BLaER1 (cell line): ENCODE measurements around the gene ESF1.

Experiments used
- H3K27ac ChIP-seq: shearing (Covaris generic); formaldehyde crosslinking; 2 replicates; pipeline ENCODE4 v1.8.1; 2022
- H3K27me3 ChIP-seq: shearing (Covaris generic); formaldehyde crosslinking; 2 replicates; pipeline ENCODE4 v1.8.1; 2022
- H3K36me3 ChIP-seq: shearing (Covaris generic); formaldehyde crosslinking; 2 replicates; pipeline ENCODE4 v1.8.1; 2022
- H3K4me1 ChIP-seq: shearing (Covaris generic); formaldehyde crosslinking; 2 replicates; pipeline ENCODE4 v1.8.1; 2022
- H3K4me2 ChIP-seq: shearing (Covaris generic); formaldehyde crosslinking; 2 replicates; pipeline ENCODE4 v1.8.1; 2022
- H3K4me3 ChIP-seq: shearing (Covaris generic); formaldehyde crosslinking; 2 replicates; pipeline ENCODE4 v1.8.1; 2022
- H3K9ac ChIP-seq: shearing (Covaris generic); formaldehyde crosslinking; 2 replicates; pipeline ENCODE4 v1.8.1; 2022
- H3K9me3 ChIP-seq: shearing (Covaris generic); formaldehyde crosslinking; 2 replicates; pipeline ENCODE4 v1.8.1; 2022
- H4K20me1 ChIP-seq: shearing (Covaris generic); formaldehyde crosslinking; 2 replicates; pipeline ENCODE4 v1.8.1; 2022
- Cebpa-rat ChIP-seq: shearing (Covaris generic); IDR thresholded peaks from 2 replicates; pipeline ENCODE4 v1.8.1; 2022

The ESF1 gene

GRCh38 chr20:13791540-13792459, 7.1 kb upstream of the ESF1 start:
- Histone ChIP-seq H3K9ac (no peak overlapping the region), H3K27me3 (no peaks in the 10 kb centered on the region), H3K4me2 (no peak overlapping the region), H3K4me1 (peaks cover 12% of the 10 kb centered on the region), H3K9me3 (no peaks in the 10 kb centered on the region), H4K20me1 (peaks cover 50% of the 10 kb centered on the region), H3K36me3 (peaks cover 85% of the 10 kb centered on the region), H3K27ac (no peak overlapping the region), H3K4me3 (no peak overlapping the region)
- TF ChIP-seq Cebpa-rat: no peak

- Histone ChIP-seq H3K4me2 (no peak overlapping the region), H3K36me3 (peaks cover 74% of the 10 kb centered on the region), H3K27ac (no peak overlapping the region), H4K20me1 (peaks cover 59% of the 10 kb centered on the region), H3K4me3 (no peak overlapping the region), H3K27me3 (no peaks in the 10 kb centered on the region), H3K9ac (no peak overlapping the region), H3K4me1 (peaks cover 22% of the 10 kb centered on the region), H3K9me3 (no peaks in the 10 kb centered on the region)
- no peak for TF ChIP-seq Cebpa-rat
Measured at GRCh38 chr20:13790708-13791107, 6.0 kb upstream of the ESF1 start.

DNA sequence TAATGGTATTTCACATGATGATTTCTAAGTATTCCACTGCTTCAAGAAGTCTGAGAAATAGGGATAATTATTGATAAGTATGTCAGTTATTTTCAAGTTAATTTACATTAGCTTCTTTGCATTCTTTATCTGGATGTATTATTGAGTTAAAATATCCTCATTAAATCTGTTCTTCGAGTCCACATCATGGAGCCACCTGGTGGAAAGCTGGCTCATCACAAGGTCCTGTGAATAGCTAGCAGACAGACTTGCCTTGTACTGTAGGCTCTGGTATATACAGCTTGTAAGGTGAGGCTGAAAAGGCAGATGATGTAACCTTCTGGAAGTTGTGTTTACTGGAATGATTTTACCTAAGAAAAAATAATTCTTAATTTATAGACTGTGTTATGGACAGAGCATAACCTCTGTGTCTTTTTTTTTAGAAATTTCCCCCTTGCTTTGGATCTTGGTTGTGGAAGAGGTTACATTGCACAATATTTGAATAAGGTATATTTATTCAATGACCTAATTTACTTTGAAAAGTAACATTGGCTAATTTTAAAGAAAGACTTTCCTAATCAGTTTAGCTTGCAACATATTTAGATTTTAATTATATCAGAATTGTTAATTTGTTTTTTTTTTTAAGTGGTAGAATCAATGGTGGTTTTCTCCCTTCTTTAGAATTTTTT, 3.6 kb upstream of the ESF1 start:
- H3K36me3 ChIP-seq: peaks cover 50% of the 10 kb centered on the region
- no peak overlapping the region for H3K27ac ChIP-seq

GRCh38 chr20:13786143-13786828, 1.6 kb upstream of the ESF1 start:
- H3K4me2 ChIP-seq: peak overlapping the region; percentile 84
- H3K36me3 ChIP-seq: peaks cover 46% of the 10 kb centered on the region
- H3K27ac ChIP-seq: no peak overlapping the region
- H3K4me3 ChIP-seq: peak overlapping the region; percentile 91
- no peaks in the 10 kb centered on the region for H3K27me3 ChIP-seq
- H4K20me1 ChIP-seq: peaks cover 38% of the 10 kb centered on the region; the same call in 1 of the 2 replicates
- peaks cover 32% of the 10 kb centered on the region for H3K4me1 ChIP-seq
- H3K9ac ChIP-seq: peak overlapping the region; percentile 94
- H3K9me3 ChIP-seq: no peaks in the 10 kb centered on the region
- no peak for TF ChIP-seq Cebpa-rat

More for the DNA sequence above, 3.6 kb upstream of the ESF1 start:
- no peaks in the 10 kb centered on the region for H3K9me3 ChIP-seq
- H3K27me3 ChIP-seq: no peaks in the 10 kb centered on the region
- H3K4me1 ChIP-seq: peaks cover 30% of the 10 kb centered on the region
- no peak for TF ChIP-seq Cebpa-rat
- no peak overlapping the region for H3K9ac ChIP-seq
- H3K4me3 ChIP-seq: no peak overlapping the region
- peaks cover 58% of the 10 kb centered on the region for H4K20me1 ChIP-seq
- H3K4me2 ChIP-seq: no peak overlapping the region

DNA sequence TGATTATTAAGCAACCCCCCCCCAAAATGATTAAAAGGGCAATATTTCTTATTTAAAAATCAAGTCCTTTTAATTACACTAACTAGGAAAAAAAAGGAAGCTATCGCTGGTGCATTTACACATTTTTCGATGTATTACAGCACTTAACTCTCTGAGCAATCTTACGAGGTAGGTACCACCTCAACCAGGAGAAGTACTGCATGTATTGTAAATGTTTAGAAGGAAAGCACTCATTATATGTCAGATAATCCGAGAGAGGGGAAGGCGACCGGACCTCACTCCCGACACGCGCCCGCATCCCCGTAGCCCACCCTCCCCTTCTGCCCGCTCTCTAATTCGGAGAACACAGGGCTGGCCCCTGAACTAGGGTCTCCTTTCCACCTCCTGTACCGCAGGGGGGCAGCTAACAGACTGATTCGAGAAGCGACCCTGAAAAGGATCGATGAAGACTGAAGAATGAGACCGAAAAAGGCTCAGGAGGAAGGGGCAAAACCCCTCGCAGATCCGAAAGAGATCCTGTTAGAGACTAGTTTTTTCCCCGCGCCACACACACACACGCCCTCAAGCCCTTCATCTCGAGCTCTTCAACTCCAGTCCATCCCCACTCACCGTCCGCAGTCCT, 337 bp downstream of the ESF1 start:
- Histone ChIP-seq H3K27me3 (no peaks in the 10 kb centered on the region), H4K20me1 (peaks cover 34% of the 10 kb centered on the region), H3K4me2 (peak overlapping the region; percentile 84), H3K9ac (peak overlapping the region; percentile 94), H3K4me3 (peak overlapping the region; percentile 91), H3K4me1 (peaks cover 48% of the 10 kb centered on the region), H3K36me3 (peaks cover 46% of the 10 kb centered on the region), H3K27ac (peak overlapping the region; percentile 91), H3K9me3 (no peaks in the 10 kb centered on the region)
- TF ChIP-seq Cebpa-rat: no peak

DNA sequence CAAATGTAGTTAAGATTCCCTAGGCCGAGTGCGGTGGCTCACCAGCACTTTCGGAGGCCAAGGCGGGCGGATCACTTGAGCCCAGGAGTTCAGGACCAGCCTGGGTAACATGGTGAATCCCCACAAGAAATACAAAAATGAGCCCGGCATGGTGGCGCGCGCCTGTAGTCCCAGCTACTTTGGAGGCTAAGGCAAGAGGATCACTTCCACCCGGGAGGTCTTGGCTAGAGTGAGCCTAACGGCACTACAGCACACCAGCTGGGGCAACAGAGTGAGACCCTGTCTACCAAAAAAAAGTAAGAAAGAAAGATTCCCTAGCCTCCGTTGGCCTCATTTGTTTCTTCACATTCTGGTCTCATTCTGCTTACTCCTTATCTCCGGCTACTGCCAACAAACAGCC, 1.2 kb downstream of the ESF1 start:
- Histone ChIP-seq H3K4me1 (peaks cover 57% of the 10 kb centered on the region), H3K9me3 (no peaks in the 10 kb centered on the region), H4K20me1 (peaks cover 43% of the 10 kb centered on the region), H3K36me3 (peaks cover 46% of the 10 kb centered on the region), H3K4me2 (peak overlapping the region; percentile 84), H3K27me3 (no peaks in the 10 kb centered on the region), H3K4me3 (peak overlapping the region; percentile 91), H3K9ac (peak overlapping the region; percentile 94), H3K27ac (no peak overlapping the region)
- no peak for TF ChIP-seq Cebpa-rat

DNA sequence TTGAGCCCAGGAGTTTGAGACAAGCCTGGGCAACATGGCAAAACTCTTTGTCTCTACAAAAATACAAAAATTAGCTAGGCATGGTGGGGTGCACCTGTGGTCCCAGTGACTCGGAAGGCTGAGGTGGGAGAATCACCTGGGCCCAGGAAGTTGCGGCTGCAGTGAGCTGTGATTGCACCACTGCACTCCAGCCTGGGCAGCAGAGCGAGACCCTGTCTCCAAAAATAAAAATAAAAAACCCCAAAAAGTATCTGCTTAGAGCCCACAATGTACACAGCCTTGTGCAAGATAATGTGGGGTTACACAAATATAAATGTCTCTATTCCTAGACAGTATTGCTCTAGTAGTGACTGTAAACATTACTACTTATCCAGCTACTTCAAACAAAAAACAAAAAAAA, 5.9 kb downstream of the ESF1 start:
- peaks cover 33% of the 10 kb centered on the region for H3K4me1 ChIP-seq
- H3K4me2 ChIP-seq: peak overlapping the region; percentile 58
- H4K20me1 ChIP-seq: peaks cover 47% of the 10 kb centered on the region

GRCh38 chr20:13777171-13777601, 7.5 kb downstream of the ESF1 start:
- Histone ChIP-seq H4K20me1 (peaks cover 47% of the 10 kb centered on the region), H3K9me3 (no peaks in the 10 kb centered on the region), H3K36me3 (peaks cover 81% of the 10 kb centered on the region), H3K4me3 (no peak overlapping the region), H3K4me1 (peaks cover 26% of the 10 kb centered on the region), H3K27me3 (no peaks in the 10 kb centered on the region), H3K27ac (no peak overlapping the region), H3K4me2 (no peak overlapping the region), H3K9ac (no peak overlapping the region)
- no peak for TF ChIP-seq Cebpa-rat

More for the DNA sequence above, 5.9 kb downstream of the ESF1 start:
- no peak overlapping the region for H3K27ac ChIP-seq
- no peaks in the 10 kb centered on the region for H3K9me3 ChIP-seq
- peaks cover 82% of the 10 kb centered on the region for H3K36me3 ChIP-seq
- H3K9ac ChIP-seq: no peak overlapping the region
- no peak for TF ChIP-seq Cebpa-rat
- no peaks in the 10 kb centered on the region for H3K27me3 ChIP-seq
- no peak overlapping the region for H3K4me3 ChIP-seq

DNA sequence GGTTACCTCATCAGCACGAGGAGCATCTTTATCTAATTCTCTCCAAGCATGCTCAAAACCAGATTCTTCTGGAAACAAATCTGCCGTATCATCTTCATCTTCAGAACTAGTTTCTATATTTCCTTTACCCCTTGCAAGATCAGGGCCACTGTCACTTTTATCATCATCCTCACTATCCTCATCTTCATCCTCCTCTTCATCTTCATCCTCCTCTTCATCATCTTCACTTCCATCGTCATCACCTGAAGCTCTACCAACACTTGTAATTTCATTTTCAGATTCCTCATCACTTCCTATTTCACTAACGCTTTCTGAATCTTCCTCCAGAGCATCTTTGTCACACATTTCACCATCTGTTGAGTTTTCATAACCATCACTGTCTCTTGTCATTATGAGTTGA, 8.9 kb downstream of the ESF1 start:
- H3K4me1 ChIP-seq: peaks cover 25% of the 10 kb centered on the region
- no peaks in the 10 kb centered on the region for H3K9me3 ChIP-seq
- peaks cover 47% of the 10 kb centered on the region for H4K20me1 ChIP-seq
- TF ChIP-seq Cebpa-rat: no peak
- no peak overlapping the region for H3K27ac ChIP-seq
- H3K4me2 ChIP-seq: no peak overlapping the region
- H3K4me3 ChIP-seq: no peak overlapping the region
- H3K36me3 ChIP-seq: peaks cover 76% of the 10 kb centered on the region
- no peaks in the 10 kb centered on the region for H3K27me3 ChIP-seq
- H3K9ac ChIP-seq: no peak overlapping the region
